HG02588 (cell line): ENCODE data around the gene MT1A.
"Not testable (repeated sequence)": the region's sequence is repeated elsewhere in the genome, so short reads cannot be mapped to it uniquely, and the experiment has no call there.

ENCODE experiments used
- ATAC-seq: cut with Tn5 transposase; IDR thresholded peaks from one replicate; pipeline ENCODE4 v1.9.1; 2021; ENCODE audit warnings: mild to moderate bottlenecking, moderate library complexity; ENCODE audit not compliant: unreplicated experiment

MT1A gene

DNA sequence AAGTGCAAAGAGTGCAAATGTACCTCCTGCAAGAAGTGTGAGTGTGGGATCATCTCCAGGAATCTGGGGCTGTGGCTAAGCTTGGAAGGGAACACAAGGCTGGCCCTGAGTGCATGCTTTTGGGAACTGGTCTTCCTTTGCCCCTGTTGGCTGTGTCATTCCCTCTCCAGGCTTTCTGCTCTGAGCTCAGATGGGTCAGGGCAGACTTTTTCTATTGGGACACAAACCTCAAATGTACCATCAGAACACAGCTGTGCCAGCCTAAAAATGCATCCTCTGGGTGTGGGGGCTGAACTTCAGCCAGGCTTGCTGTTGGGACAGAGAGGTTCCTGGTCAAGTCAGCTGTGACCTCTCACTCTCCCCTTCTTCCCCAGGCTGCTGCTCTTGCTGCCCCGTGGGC, 14.1 kb downstream of the MT1A start:
- ATAC-seq: no peak

DNA sequence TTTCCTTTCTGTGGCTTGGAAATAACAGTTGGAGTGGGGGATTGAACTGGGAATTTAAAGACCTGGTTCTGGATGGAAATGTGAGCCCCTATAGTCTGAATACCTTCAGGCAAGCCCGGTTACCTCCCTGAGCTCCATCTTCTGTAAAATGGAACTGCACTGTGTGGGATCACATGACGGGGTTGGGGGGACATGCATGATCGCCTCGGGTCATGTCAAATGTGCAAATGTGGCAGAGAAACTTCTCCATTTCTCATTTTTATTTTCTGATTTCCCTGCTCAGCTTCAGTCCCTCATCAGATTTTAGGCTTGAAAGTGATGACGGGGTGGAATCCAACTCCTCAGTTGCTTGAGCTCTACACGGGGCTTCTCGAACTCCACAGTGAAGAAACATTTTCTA, 14.8 kb downstream of the MT1A start:
- ATAC-seq: no peak

DNA sequence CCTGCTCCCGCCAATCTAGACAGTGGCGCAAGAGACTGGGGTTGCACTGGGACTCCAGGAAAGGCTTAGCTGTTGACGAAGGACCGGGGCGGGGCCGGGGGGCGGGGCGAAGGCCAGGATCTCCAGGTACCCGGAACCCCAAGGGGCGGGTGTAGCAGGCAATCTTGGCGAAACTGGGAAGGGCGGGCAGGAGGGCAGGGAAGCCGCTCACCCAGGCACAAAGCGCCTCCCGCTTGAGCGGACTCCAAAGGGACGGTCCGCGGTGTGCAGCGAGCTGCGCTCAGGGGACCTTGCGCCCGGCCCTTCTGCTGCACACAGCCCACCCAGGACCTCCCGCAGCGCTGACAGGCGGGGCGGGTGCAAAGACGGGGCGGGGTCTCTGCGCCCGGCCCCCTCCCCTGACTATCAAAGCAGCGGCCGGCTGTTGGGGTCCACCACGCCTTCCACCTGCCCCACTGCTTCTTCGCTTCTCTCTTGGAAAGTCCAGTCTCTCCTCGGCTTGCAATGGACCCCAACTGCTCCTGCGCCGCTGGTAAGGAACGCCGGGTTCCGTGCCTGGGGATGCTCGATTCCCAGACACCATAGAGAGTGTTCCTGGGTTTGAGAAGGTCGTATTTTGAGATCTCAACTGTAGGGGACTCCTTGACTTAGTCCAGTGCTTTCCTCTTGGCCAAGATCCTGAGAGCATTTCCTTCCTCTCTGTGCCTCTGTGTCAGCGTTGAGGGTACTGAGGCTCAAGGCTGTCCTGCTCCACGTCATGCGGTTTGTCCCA, 19.3 kb downstream of the MT1A start, which contains the start of gene MT1F:
MT1F (plus strand) TSS at position 405 of the 772 bp plus-strand sequence; CDS start at position 505, 100 bp downstream.
- ATAC-seq: no peak

DNA sequence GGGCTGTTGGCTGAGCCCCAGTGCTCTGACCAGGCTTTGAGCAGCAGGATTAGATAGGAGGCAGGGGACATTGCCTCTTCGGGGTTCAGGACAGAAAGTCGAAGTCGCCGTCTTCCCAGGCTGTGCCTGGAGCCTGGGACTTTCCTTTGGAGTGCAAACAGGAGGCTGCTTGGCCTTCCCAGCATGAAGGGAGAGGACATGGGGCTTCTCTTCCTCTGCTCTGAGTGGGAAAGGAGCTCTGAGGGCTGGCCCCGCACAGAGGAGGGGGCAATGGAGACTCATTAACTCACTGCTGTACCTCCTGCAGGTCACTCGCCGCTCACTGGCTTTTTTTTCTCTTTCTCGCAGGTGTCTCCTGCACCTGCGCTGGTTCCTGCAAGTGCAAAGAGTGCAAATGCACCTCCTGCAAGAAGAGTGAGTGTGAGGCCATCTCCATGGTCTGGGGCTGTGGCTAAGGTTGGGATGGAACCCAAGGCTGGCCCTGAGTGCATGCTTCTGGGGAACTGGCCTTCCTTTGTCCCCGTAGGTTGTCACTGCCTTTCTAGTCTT, 19.9 kb downstream of the MT1A start:
- no peak for ATAC-seq

DNA sequence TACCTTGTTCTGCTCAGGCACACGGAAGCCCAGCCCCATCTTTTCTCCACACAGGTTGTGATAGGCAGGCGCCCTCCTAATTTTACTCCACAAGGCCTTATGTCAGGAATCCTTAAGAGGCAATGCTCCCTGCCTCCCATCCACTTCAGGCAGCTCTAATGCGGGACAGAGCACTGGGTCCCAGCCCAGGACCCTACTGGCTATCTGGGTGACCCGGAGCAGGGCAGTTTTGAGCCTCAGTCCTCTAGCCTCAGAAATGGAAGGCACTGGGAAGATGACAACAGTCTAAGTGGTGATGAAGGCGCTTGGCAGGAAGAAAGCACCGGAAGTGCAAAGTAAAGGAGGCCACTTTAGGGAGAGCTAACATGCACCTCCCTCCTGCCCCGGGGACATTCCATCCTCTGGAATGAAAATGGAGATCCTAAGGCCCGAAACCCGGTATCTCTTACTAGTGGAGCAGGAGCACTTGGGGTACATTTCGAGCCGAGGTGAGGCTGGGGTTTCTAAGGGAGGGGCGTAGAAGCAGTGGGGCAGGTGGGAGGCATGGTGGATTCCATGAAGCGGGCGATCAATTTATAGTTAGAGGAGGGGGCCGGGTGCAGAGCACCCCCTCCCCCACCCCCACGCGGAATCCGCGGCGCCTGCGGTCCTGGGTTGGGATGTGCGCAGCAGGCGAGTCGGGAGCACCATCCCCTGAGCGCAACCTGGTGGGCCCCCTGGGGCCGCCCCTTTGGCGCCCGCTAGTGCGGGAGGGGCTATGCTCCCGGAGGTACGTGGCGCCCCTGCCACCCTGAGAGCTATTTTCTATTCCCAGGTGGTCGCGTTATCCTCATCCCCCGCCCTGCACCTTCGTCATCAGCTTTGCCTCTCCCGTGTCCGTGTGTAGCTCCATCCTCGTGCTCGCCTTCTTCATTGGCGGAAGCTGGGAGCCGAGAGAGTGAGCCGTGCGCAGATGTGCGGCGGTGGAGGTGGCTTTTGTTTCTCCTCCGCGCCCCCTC, 24.2 kb downstream of the MT1A start:
- ATAC-seq: no peak

DNA sequence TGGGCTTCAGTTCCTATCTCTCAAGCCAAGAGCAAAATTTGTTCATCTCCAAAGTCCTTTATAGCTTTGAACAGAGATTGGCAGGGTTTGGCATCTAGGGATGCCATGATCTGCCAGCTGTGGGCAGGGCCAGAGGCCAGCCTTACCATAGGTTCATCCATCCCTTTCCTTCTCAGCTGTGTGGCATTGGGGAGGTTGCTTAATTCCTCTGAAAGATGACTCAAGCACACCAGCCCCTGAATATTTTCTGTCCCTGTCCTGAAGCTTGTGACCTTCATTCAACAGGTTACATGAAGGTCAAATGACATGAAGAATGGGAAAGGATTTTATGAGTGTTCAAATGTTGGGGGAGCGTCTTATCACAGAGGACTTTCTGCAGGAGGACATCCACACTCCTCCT, 26.0 kb downstream of the MT1A start:
- no peak for ATAC-seq

DNA sequence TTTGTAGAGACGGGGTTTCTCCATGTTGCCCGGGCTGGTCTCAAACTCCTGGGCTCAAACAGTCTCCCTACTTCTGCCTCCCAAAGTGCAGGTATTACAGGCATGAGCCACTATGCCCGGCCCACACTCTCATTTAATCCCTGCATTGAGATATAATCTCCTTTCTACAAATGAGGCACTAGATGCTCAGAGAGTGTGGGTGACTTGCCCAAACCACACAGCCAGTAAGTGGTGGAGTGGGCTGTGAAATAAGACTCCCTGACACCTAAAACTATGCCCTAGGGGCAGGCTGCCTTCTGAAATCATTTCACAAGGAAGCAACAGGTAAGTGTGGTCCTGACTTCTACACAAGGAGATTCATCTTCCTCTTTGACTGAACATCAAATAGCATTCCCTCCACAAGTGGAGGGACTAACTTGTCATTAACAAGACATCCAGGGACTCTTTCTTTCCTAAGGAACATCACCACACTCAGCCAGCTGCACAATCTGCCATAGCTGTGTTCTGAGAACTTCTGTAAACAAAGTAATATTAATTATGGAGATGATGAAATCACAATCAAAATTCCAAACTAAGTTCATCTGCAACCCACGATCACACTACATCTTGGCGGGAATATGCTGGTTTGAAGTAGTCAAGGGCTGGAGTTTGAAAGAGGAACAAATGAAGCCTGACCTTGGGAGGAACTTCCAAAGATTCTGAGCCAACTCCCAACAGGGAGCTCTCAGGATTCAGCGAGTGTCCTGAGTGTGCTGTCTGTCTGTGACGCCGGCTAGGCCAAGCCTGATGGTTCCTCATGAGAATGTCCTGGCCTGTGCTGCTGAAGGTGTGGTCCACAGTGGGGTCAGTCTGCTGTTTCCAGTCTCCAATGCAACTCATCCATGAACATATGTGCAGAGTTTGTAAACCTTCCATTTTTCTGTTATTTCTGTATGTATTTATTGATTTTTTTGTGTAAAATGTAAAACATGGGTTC, 27.1 kb downstream of the MT1A start:
- ATAC-seq: not testable (repeated sequence)

DNA sequence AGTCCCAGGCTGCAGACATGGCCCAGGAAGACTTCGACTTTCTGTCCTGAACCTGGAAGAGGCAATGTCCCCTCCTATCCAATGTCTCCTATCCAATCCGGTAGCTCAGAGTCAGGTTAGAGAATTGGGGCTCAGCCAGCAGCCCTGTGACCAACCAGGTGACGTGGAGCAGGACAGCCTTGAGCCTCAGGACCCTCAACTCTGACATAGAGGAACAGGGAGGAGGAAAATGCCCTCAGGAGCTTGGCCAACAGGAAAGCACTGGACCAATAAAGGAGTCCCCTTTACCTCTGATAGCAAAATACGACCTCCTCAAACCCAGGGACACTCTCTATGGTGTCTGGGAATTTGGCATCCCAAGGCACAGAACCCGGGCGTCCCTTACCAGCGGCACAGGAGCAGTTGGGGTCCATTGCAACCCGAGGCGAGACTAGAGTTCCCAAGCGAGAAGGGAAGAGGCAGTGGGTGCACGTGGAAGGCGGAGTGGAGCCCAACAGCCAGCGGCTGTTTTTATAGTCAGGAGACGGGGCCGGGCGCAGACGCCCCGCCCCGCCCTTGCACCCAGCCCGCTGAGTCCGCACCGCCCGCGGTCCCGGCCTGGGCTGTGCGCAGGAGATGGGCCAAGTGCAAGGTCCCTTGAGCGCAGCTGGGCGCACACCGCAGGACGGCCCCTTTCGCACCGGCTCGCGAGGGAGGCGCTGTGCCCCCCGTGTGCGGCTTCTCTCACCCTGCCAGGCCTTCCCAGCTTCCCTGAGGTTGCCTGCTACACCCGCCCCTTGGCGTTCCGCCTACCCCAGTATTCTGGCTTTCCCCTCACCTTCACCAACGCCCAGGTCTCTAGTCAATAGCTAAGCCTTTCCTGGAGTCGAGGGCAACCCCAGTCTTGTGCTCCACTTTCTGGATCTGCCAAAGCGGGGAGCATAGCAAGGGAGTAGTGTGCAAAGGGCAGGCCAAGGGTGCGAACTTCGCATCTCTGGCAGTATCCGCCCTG, 29.4 kb downstream of the MT1A start, which contains the start of gene MT1G:
MT1G (minus strand) TSS at position 485 of the 991 bp plus-strand sequence; CDS start at position 413, 72 bp downstream.
- ATAC-seq: no peak

DNA sequence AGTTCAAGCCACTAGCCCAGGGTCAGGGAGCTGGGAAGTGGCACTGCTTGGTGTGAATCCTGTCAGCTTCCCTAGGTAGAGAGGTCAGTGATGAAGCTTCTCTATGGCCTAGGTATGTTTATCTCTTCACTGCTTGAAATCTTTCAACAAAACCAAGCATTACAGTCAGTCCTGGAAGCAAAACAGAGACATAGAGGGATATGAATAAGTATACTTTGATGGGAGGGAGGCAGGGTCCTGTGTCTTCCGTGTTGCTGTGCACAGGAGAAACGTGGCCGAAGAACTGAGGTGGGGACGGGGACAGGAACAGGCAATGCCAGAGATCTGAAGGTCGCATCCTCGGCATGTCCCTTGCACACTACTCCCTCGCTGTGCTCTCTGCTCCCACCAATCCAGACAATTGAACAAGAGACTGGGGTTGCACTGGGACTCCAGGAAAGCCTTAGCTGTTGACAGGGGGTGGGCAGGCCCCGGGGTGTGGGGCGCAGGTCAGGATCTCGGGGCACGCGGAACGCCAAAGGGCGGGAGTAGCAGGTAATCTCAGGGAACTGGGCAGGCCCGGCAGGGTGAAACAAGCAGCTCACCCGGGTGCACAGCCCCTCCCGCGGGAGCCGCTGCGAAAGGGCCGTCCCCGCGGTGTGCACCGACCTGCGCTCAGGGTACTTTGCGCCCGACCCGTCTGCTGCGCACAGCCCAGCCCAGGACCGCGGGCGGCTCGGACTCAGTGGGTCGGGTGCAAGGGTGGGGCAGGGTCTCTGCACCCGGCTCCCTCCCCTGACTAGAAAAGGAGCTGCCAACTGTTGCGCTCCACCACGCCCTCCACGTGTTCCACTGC, 30.8 kb downstream of the MT1A start, which contains the start of gene MT1H:
MT1H (plus strand) TSS at position 810 of the 835 bp plus-strand sequence. CDS start 71 bp downstream, outside the sequence.
- no peak for ATAC-seq

DNA sequence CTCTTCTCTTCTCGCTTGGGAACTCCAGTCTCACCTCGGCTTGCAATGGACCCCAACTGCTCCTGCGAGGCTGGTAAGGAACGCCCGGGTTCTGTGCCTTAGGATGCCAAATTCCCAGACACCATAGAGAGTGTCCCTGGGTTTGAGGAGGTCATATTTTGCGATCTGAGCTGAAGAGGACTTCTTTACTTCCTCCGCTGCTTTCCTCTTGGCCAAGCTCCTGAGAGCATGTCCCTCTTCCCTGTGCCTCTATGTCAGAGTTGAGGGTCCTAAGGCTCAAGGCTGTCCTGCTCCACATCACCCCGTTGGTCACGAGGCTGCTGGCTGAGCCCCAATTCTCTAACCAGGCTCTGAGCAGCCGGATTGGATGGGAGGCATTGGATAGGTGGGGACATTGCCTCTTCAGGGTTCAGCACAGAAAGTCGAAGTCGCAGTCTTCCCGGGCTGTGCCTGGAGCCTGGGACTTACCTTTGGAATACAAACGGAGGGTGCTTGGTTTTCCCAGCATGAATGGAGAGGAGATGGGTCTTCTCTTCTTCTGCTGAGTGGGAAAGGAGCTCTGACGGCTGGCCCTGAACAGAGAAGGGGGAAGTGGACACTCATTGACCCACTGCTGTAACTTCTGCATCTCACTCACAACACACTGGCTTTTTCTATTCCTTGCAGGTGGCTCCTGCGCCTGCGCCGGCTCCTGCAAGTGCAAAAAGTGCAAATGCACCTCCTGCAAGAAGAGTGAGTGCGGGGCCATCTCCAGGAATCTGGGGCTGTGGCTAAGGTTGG, 31.6 kb downstream of the MT1A start:
- ATAC-seq: no peak

DNA sequence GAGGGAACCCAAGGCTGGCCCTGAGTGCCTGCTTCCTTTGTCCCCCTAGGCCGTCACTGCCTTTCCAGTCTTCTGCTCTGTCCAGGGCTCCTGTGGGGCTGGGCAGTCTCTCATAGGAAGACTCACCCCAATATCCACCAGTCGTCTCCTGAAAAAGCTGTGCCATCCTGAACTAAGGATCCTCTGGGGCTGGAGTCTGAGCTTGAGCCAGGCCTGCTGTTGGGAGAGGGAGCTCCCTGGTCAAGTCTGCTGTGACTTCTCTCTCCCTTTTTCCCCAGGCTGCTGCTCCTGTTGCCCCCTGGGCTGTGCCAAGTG, 32.1 kb downstream of the MT1A start:
- ATAC-seq: no peak

DNA sequence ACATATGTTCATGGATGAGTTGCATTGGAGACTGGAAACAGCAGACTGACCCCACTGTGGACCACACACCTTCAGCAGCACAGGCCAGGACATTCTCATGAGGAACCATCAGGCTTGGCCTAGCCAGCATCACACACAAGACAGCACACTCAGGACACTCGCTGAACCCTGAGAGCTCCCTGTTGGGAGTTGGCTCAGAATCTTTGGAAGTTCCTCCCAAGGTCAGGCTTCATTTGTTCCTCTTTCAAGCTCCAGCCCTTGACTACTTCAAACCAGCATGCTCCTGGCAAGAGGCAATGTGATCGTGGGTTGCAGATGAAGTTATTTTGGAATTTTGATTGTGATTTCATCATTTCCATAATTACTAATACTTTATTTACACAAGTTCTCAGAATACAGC, 33.2 kb downstream of the MT1A start:
- not testable (repeated sequence) for ATAC-seq

DNA sequence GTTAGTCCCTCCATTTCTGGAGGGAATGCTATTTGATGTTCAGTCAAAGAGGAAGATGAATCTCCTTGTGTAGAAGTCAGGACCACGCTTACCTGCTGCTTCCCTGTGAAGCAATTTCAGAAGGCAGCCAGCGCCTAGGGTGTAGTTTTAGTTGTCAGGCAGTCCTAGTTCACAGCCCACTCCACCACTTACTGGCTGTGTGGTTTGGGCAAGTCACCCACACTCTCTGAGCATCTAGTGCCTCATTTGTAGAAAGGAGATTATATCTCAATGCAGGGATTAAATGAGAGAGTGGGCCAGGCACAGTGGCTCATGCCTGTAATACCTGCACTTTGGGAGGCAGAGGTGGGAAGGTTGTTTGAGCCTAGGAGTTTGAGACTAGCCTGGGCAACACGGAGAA, 33.7 kb downstream of the MT1A start:
- ATAC-seq: not testable (repeated sequence)

DNA sequence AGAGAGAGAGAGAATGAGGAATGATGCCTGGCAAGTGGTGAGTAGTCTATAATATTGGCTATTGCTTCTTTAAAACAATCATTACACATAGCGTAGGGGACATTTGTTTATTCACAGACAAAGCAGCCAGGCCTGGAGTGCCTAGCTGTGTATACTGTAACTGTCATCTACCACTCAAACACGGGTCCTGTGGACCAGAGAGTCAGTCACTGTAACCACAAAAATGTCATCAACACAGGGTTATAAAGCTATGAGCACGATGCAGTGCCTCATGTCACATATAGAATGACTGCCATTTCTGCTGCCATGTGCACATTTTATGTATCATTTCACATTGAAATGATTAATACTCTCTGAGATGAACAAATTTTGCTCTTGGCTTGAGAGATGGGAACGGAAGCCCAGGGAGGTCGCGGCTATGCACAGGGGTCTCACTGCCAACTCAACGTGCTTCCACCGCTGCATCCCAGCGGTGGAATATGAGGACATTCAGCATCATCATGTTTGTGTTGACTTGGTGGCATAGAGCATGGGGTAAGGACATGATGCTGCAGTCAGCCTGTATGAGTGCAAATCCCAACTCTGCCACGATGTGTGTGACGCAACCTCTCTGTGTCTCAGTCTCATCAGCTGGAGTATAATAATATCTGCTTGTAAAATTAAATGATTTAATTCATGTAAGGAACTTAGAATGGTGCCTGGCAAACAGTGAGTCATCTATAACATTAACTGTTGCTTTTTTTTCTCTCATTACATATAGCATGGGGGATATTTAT, 34.5 kb downstream of the MT1A start:
- no peak for ATAC-seq

DNA sequence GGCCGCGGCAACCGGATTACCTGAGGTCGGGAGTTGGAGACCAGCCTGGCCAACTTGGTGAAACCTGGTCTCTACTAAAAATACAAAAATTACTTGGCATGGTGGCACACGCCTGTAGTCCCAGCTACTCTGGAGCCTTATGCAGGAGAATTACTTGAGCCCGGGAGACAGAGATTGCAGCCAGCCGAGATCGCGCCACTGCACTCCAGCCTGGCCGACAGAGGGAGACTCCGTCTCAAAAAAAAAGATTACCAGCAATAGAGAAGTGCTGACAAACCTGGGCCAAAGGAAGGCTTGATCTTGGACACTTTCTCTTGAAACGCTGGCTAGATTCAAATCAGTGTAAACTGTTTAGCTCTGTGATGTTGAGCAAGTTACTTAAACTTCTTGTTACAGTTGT, 35.5 kb downstream of the MT1A start:
- no peak for ATAC-seq

DNA sequence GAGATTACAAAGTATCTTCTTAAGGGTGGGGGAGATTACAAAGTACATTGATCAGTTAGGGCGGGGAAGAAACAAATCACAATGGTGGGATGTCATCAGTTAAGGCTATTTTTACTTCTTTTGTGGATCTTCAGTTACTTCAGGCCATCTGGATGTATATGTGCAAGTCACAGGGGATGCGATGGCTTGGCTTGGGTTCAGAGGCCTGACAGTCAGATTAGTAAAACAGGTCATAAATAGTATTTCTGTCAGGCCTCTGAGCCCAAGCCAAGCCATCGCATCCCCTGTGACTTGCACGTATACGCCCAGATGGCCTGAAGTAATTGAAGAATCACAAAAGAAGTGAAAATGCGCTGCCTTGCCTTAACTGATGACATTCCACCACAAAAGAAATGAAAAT, 36.1 kb downstream of the MT1A start:
- not testable (repeated sequence) for ATAC-seq
